HEK293T (cell line): Measurements from ENCODE around the gene IL15RA.

Experiments used
- CTCF ChIA-PET: fragments of 350-600 bp; formaldehyde crosslinking; extraction: SDS; loops from one replicate; lab custom pipeline; 2021; ENCODE audit warnings: antibody characterized with exemption, inconsistent platforms; lab: Yijun Ruan, JAX
- POLR2A ChIA-PET: fragments of 350-600 bp; formaldehyde crosslinking; extraction: SDS; loops from one replicate; lab custom pipeline; 2020; ENCODE audit warnings: antibody characterized with exemption, inconsistent platforms; lab: Yijun Ruan, JAX
- DNase-seq: peaks from one replicate; pipeline ENCODE4 v3.0.0; 2012; ENCODE audit warnings: mixed read lengths; ENCODE audit errors: extremely low spot score
- ARNT ChIP-seq: fragments of 450-650 bp; IDR thresholded peaks from 2 replicates; pipeline ENCODE4 v1.6.1; 2017; ENCODE audit warnings: mild to moderate bottlenecking
- BHLHE40 ChIP-seq: fragments of 450-650 bp; IDR thresholded peaks from 2 replicates; pipeline ENCODE4 v1.6.1; 2016; ENCODE audit warnings: mild to moderate bottlenecking, moderate library complexity, borderline replicate concordance
- CTBP1 ChIP-seq: fragments of 450-650 bp; IDR thresholded peaks from 2 replicates; pipeline ENCODE4 v1.6.1; 2016; ENCODE audit warnings: borderline replicate concordance
- ELF4 ChIP-seq: fragments of 450-650 bp; IDR thresholded peaks from 2 replicates; pipeline ENCODE4 v1.6.1; 2017; ENCODE audit warnings: antibody characterized with exemption
- FOXA1 ChIP-seq: fragments of 450-650 bp; IDR thresholded peaks from 2 replicates; pipeline ENCODE4 v1.6.1; 2016; ENCODE audit warnings: mild to moderate bottlenecking
- FOXK2 ChIP-seq: fragments of 450-650 bp; IDR thresholded peaks from 2 replicates; pipeline ENCODE4 v1.6.1; 2016; ENCODE audit warnings: mild to moderate bottlenecking
- FOXM1 ChIP-seq: fragments of 450-650 bp; IDR thresholded peaks from 2 replicates; pipeline ENCODE4 v1.6.1; 2017; ENCODE audit warnings: mild to moderate bottlenecking, borderline replicate concordance
- HDGF ChIP-seq: fragments of 450-650 bp; IDR thresholded peaks from 2 replicates; pipeline ENCODE4 v1.6.1; 2017; ENCODE audit warnings: antibody characterized with exemption, borderline replicate concordance
- L3MBTL2 ChIP-seq: fragments of 450-650 bp; conservative IDR thresholded peaks from 2 replicates; pipeline ENCODE4 v1.6.1; 2016; ENCODE audit warnings: mild to moderate bottlenecking
- LEF1 ChIP-seq: fragments of 450-650 bp; IDR thresholded peaks from 2 replicates; pipeline ENCODE4 v1.6.1; 2017; ENCODE audit warnings: mild to moderate bottlenecking, borderline replicate concordance
- NFRKB ChIP-seq: fragments of 450-650 bp; IDR thresholded peaks from 2 replicates; pipeline ENCODE4 v1.6.1; 2016; ENCODE audit warnings: mild to moderate bottlenecking, moderate library complexity
- PKNOX1 ChIP-seq: fragments of 450-650 bp; IDR thresholded peaks from 2 replicates; pipeline ENCODE4 v1.6.1; 2016
- SP1 ChIP-seq: fragments of 450-650 bp; IDR thresholded peaks from 2 replicates; pipeline ENCODE4 v1.6.1; 2017
- SUZ12 ChIP-seq: fragments of 450-650 bp; IDR thresholded peaks from 2 replicates; pipeline ENCODE4 v1.6.1; 2016; ENCODE audit warnings: mild to moderate bottlenecking
- TARDBP ChIP-seq: fragments of 450-650 bp; IDR thresholded peaks from 2 replicates; pipeline ENCODE4 v1.6.1; 2016
- ZNF384 ChIP-seq: fragments of 450-650 bp; IDR thresholded peaks from 2 replicates; pipeline ENCODE4 v1.6.1; 2016

IL15RA gene

GRCh38 chr10:5991708-5992107 lies 14.4 kb upstream of the IL15RA start:
- CTCF ChIA-PET: no interaction called here
- TF ChIP-seq LEF1 (no peak), ELF4 (no peak), SP1 (no peak), ZNF384 (no peak), SUZ12 (no peak), L3MBTL2 (no peak), CTBP1 (no peak), HDGF (no peak), PKNOX1 (no peak), FOXM1 (no peak), TARDBP (no peak), NFRKB (no peak)
- DNase-seq: no peak
- POLR2A ChIA-PET: no interaction called here

- POLR2A ChIA-PET: no interaction called here
- no peak for DNase-seq
- TF ChIP-seq SP1: no peak
- TF ChIP-seq HDGF: no peak
- no peak for TF ChIP-seq BHLHE40
- no peak for TF ChIP-seq TARDBP
- TF ChIP-seq FOXK2: no peak
- TF ChIP-seq L3MBTL2: no peak
- no peak for TF ChIP-seq ARNT
- no peak for TF ChIP-seq FOXM1
- no peak for TF ChIP-seq LEF1
- no peak for TF ChIP-seq ELF4
- TF ChIP-seq PKNOX1: no peak
- no peak for TF ChIP-seq CTBP1
- no peak for TF ChIP-seq SUZ12
- CTCF ChIA-PET: no interaction called here
These were observed 12.4 kb upstream of the IL15RA start for GRCh38 chr10:5989756-5990155.

GRCh38 chr10:5988336-5988920 lies 11.1 kb upstream of the IL15RA start:
- POLR2A ChIA-PET: no interaction called here

GRCh38 chr10:5987747-5988146 lies 10.4 kb upstream of the IL15RA start:
- DNase-seq: no peak
- TF ChIP-seq L3MBTL2: no peak
- ChIA-PET CTCF (no interaction called here), POLR2A (no interaction called here)

More at GRCh38 chr10:5988336-5988920, 11.1 kb upstream of the IL15RA start:
- no peak for TF ChIP-seq CTBP1
- TF ChIP-seq L3MBTL2: no peak
- no peak for TF ChIP-seq BHLHE40
- TF ChIP-seq FOXK2: no peak
- TF ChIP-seq SUZ12: no peak
- TF ChIP-seq HDGF: no peak
- TF ChIP-seq ARNT: no peak
- no peak for TF ChIP-seq PKNOX1
- TF ChIP-seq LEF1: no peak
- TF ChIP-seq FOXA1: no peak
- no peak for TF ChIP-seq FOXM1
- no peak for TF ChIP-seq ZNF384
- no peak for TF ChIP-seq ELF4
- no peak for TF ChIP-seq SP1
- CTCF ChIA-PET: no interaction called here
- no peak for DNase-seq

- TF ChIP-seq PKNOX1 (no peak), FOXA1 (no peak), NFRKB (no peak), FOXK2 (no peak)
- CTCF ChIA-PET: no interaction called here
- no peak for DNase-seq
- POLR2A ChIA-PET: no interaction called here
These were observed 7.7 kb upstream of the IL15RA start for GRCh38 chr10:5985029-5985428.

- CTCF ChIA-PET: no interaction called here
- TF ChIP-seq NFRKB: no peak
- no peak for TF ChIP-seq ZNF384
- TF ChIP-seq FOXA1: no peak
- TF ChIP-seq FOXK2: no peak
- TF ChIP-seq CTBP1: no peak
- no peak for TF ChIP-seq SP1
- no peak for TF ChIP-seq SUZ12
- no peak for TF ChIP-seq ELF4
- no peak for TF ChIP-seq TARDBP
- TF ChIP-seq LEF1: no peak
- no peak for TF ChIP-seq L3MBTL2
- no peak for TF ChIP-seq PKNOX1
- TF ChIP-seq FOXM1: no peak
- POLR2A ChIA-PET: no interaction called here
- DNase-seq: no peak
These were observed 6.4 kb upstream of the IL15RA start for GRCh38 chr10:5983774-5984173.
